Left lobe of liver (tissue), 1 donor: ENCODE data around the gene MARVELD1. TPM values are rescaled to one million over a fixed set of nuclear protein-coding genes. Genes with fewer than 3 reads are reported as not detected.

Experiments used
- total RNA-seq: library from RNA; stranded (reverse); gene quantifications from one replicate; pipeline ENCODE4 v1.2.1, GENCODE V29; 2021
- donor health status: DM: no; HTN: yes; CAD: no.

Gene MARVELD1
- total RNA-seq, 1 donor from 2014 or later: 2.0 TPM

Other genes with a start within 250 kb of the MARVELD1 start
- gene MMS19, start 215.3 kb upstream of the MARVELD1 start, total RNA-seq: 20.7 TPM
- 7.1 TPM for gene UBTD1, start 214.8 kb upstream of the MARVELD1 start, total RNA-seq
- gene ANKRD2, start 141.0 kb upstream of the MARVELD1 start, total RNA-seq: not detected
- gene HOGA1, start 129.3 kb upstream of the MARVELD1 start, total RNA-seq: 66.2 TPM
- 3.7 TPM for gene C10orf62, start 124.0 kb upstream of the MARVELD1 start, total RNA-seq
- gene MORN4, start 80.2 kb upstream of the MARVELD1 start, total RNA-seq: 0.81 TPM
- 5.6 TPM for gene PI4K2A, start 73.1 kb upstream of the MARVELD1 start, total RNA-seq
- 26.4 TPM for gene AVPI1, start 26.5 kb upstream of the MARVELD1 start, total RNA-seq
- gene ZFYVE27, start 23.4 kb downstream of the MARVELD1 start, total RNA-seq: 10.7 TPM
- gene SFRP5, start 58.3 kb downstream of the MARVELD1 start, total RNA-seq: 6.4 TPM
- 0.53 TPM for gene GOLGA7B, start 136.1 kb downstream of the MARVELD1 start, total RNA-seq